Gastroesophageal sphincter (tissue), 3 donors: ENCODE measurements around the gene CTPS2.

ENCODE experiments used
- CTCF ChIP-seq, 4 experiments: fragments of 200-600 bp in 2 of 4; fragments of 450-650 bp in 2 of 4; sonication (generic) in 1 of 4; IDR thresholded peaks; one replicate each; pipeline ENCODE4 v1.5.1; 2017 to 2019; ENCODE audit warnings: antibody characterized with exemption in 4 of 4, mild to moderate bottlenecking in 2 of 4, moderate library complexity in 2 of 4
- EP300 ChIP-seq: sonication (generic); formaldehyde crosslinking; IDR thresholded peaks from one replicate; pipeline ENCODE4 v1.6.1; 2017; ENCODE audit warnings: antibody characterized with exemption, mild to moderate bottlenecking
- POLR2A ChIP-seq, 2 donors: fragments of 450-650 bp; IDR thresholded peaks; one replicate each; pipeline ENCODE4 v1.6.1; 2017; ENCODE audit warnings: antibody characterized with exemption in 2 of 2, mild to moderate bottlenecking in 2 of 2, moderate library complexity in 1 of 2
- POLR2AphosphoS5 ChIP-seq: sonication (generic); formaldehyde crosslinking; IDR thresholded peaks from one replicate; pipeline ENCODE4 v1.6.1; 2017; ENCODE audit warnings: antibody characterized with exemption

GRCh38 chrX:16639966-16640365 lies 72.5 kb downstream of the CTPS2 start:
- TF ChIP-seq EP300 (no peak), POLR2AphosphoS5 (no peak), POLR2A (IDR thresholded peaks at IDR 0.05) (no peak), CTCF (IDR thresholded peaks at IDR 0.05) (no peak)
